ENCODE measurements around the gene GNG7.
"Not testable (repeated sequence)": the region's sequence is repeated elsewhere in the genome, so short reads cannot be mapped to it uniquely, and the experiment has no call there.

Gene GNG7

GRCh38 chr19:2668175-2668763 is 34.2 kb downstream of the GNG7 start:
- no peak for DNase-seq

GRCh38 chr19:2667349-2667748 is 35.1 kb downstream of the GNG7 start:
- DNase-seq: not testable (repeated sequence)

GRCh38 chr19:2666344-2666994 is 36.0 kb downstream of the GNG7 start:
- no peak for DNase-seq

GRCh38 chr19:2665103-2665502 is 37.4 kb downstream of the GNG7 start:
- no peak for DNase-seq

- DNase-seq: no peak
These were observed 38.4 kb downstream of the GNG7 start for GRCh38 chr19:2663920-2664571.

- no peak for DNase-seq
These were observed 40.9 kb downstream of the GNG7 start for GRCh38 chr19:2661615-2662014.

GRCh38 chr19:2659856-2660432 is 42.5 kb downstream of the GNG7 start:
- DNase-seq: no peak

- DNase-seq: no peak
These were observed 46.0 kb downstream of the GNG7 start for GRCh38 chr19:2656533-2656932.

GRCh38 chr19:2653710-2654707 is 48.5 kb downstream of the GNG7 start:
- no peak for DNase-seq

GRCh38 chr19:2653218-2653617 is 49.3 kb downstream of the GNG7 start:
- no peak for DNase-seq

- no peak for DNase-seq
These were observed 49.9 kb downstream of the GNG7 start for GRCh38 chr19:2652504-2653099.

GRCh38 chr19:2651002-2651733 is 51.3 kb downstream of the GNG7 start:
- DNase-seq: not testable (repeated sequence)

- no peak for DNase-seq
These were observed 52.0 kb downstream of the GNG7 start for GRCh38 chr19:2650515-2650914.

- DNase-seq: peak; percentile 62
These were observed 54.0 kb downstream of the GNG7 start for GRCh38 chr19:2648528-2648937.

GRCh38 chr19:2648099-2648498 is 54.4 kb downstream of the GNG7 start:
- no peak for DNase-seq

GRCh38 chr19:2646866-2647535 is 55.5 kb downstream of the GNG7 start:
- no peak for DNase-seq

GRCh38 chr19:2645826-2646225 is 56.7 kb downstream of the GNG7 start:
- DNase-seq: no peak

- not testable (repeated sequence) for DNase-seq
These were observed 59.3 kb downstream of the GNG7 start for GRCh38 chr19:2643123-2643737.

GRCh38 chr19:2641332-2641698 is 61.2 kb downstream of the GNG7 start:
- no peak for DNase-seq

GRCh38 chr19:2640563-2641331 is 61.7 kb downstream of the GNG7 start:
- no peak for DNase-seq
